ENCODE measurements around the gene HELQ. TPM values are rescaled to one million over a fixed set of nuclear protein-coding genes. Genes with fewer than 3 reads are reported as not detected.

Gene HELQ
- total RNA-seq, 4 donors from 2014 or later: 22.5 to 26.8 (median 24.8) TPM

DNA sequence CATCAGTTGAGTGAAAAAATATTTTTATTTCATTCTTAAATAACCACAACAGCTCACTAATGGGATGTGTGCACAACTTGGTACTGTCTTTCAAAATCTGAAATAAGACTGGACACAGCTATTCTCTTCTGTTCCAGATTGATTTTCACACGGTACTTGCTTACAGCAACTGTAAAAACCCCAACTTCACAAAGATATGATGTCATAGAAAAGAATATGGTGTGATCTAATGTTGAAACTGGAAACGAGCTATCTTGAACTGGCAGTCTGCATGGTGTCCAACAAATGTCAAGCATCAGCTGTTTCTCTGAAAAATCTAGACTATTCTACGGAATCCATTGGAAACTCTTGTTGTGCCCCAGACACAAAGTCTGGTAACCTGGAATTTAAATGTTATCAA is 14.7 kb downstream of the HELQ start:
- WGBS, 2 donors: 80 to 87% methylated on average over 3 of the region's 3 CpGs
- no peaks in the 10 kb centered on the region for H3K4me1 ChIP-seq
- H3K36me3 ChIP-seq: peaks cover 0 to 82% (median 0%) of the 10 kb centered on the region in 3 donors
- no peak overlapping the region for H3K27ac ChIP-seq
- TF ChIP-seq, protein P1, sequence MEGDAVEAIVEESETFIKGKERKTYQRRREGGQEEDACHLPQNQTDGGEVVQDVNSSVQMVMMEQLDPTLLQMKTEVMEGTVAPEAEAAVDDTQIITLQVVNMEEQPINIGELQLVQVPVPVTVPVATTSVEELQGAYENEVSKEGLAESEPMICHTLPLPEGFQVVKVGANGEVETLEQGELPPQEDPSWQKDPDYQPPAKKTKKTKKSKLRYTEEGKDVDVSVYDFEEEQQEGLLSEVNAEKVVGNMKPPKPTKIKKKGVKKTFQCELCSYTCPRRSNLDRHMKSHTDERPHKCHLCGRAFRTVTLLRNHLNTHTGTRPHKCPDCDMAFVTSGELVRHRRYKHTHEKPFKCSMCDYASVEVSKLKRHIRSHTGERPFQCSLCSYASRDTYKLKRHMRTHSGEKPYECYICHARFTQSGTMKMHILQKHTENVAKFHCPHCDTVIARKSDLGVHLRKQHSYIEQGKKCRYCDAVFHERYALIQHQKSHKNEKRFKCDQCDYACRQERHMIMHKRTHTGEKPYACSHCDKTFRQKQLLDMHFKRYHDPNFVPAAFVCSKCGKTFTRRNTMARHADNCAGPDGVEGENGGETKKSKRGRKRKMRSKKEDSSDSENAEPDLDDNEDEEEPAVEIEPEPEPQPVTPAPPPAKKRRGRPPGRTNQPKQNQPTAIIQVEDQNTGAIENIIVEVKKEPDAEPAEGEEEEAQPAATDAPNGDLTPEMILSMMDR (IDR thresholded peaks at IDR 0.05): no peak
- TF ChIP-seq POLR2A (IDR thresholded peaks at IDR 0.05): no peak
- TF ChIP-seq EP300 (IDR thresholded peaks at IDR 0.05): no peak
- no peaks in the 10 kb centered on the region for H3K27me3 ChIP-seq
- no peak for DNase-seq (ENCODE audit: low spot score in 2 of 2)
- no peak overlapping the region for H3K4me3 ChIP-seq
- H3K9me3 ChIP-seq: no peaks in the 10 kb centered on the region

DNA sequence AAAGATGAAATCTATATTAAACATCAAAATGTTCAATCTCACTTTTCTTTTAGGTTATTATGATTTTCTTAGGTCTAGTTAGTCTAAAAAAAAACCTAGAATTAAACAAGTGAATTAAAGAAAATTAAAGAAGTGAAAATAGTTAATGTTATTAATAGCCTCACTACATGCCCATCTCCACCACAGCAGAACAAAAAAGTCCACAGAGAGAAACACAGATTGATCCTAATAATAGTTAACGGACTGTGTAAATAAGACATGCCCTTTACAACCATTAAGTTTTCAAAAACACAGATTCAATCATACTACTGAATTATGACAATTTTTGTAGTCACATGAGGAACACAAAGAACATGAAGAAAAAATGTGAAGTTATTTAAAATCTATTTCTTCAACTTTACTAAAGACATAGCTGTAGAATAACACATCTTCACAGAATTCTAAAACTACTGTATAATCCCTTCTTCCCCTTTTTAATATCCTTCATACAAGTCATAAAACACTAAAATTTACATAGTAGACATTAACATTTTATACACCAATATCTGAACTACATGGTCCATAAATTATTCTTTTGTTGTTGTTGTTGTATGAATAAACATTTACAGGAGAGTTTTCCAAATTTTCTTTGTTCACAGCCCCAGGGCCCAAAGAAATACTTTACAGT is 15.3 kb downstream of the HELQ start:
- peaks cover 0 to 79% (median 0%) of the 10 kb centered on the region in 3 donors for H3K36me3 ChIP-seq
- no peaks in the 10 kb centered on the region for H3K4me1 ChIP-seq
- H3K9me3 ChIP-seq: no peaks in the 10 kb centered on the region
- H3K27ac ChIP-seq: no peak overlapping the region
- H3K4me3 ChIP-seq: no peak overlapping the region
- H3K27me3 ChIP-seq: no peaks in the 10 kb centered on the region
- 77 to 88% methylated on average over 1 of the region's 1 CpG for WGBS, 2 donors
- no peak for DNase-seq (ENCODE audit: low spot score in 2 of 2)
- TF ChIP-seq, protein P1 (IDR thresholded peaks at IDR 0.05): no peak
- no peak for TF ChIP-seq EP300 (IDR thresholded peaks at IDR 0.05)
- TF ChIP-seq POLR2A (IDR thresholded peaks at IDR 0.05): no peak

DNA sequence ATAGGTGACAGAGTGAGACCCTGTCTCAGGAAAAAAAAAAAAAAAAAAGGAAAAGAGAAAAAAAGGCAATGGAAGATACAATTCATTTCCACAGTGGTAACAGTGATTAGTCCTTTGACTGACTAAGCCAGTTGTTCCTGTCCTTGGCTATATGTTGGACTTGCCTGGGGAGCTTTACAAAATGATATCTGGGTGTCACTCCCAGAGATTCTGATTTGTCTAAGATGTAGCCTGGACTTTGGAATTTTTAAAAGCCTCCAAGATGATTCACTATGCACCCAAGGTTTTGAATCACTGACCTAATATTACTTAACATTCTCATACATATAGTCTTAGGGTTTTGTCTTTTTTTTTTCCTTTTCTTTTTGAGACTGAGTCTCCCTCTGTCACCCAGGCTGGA is 16.9 kb downstream of the HELQ start:
- Histone ChIP-seq H3K27ac (no peak overlapping the region), H3K27me3 (no peaks in the 10 kb centered on the region), H3K4me1 (no peaks in the 10 kb centered on the region), H3K36me3 (peaks cover 0 to 71% (median 0%) of the 10 kb centered on the region in 3 donors), H3K9me3 (no peaks in the 10 kb centered on the region), H3K4me3 (no peak overlapping the region)
- no peak for TF ChIP-seq POLR2A (IDR thresholded peaks at IDR 0.05)
- TF ChIP-seq, protein P1 (IDR thresholded peaks at IDR 0.05): no peak
- TF ChIP-seq EP300 (IDR thresholded peaks at IDR 0.05): no peak
- no peak for DNase-seq (ENCODE audit: low spot score in 2 of 2)

DNA sequence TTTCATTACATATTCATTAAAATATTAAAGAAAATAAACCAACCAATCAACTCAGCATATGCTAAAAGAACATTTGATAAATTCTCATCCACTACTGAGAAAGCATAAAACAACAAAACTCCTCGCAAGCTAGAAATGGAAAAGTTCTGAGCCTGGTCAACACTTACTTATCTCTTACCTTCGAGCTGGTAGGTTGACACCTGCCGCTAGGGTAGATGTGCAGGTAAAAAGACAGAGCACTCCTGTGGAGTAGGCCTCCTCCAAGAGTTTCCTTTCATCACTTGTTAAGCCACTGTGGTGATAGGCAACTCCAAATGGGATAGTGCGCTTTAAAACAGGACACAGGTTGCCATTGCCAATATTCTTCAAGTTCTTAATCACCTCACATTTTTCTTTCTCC is 18.9 kb downstream of the HELQ start:
- TF ChIP-seq, protein P1 (IDR thresholded peaks at IDR 0.05): no peak
- TF ChIP-seq POLR2A (IDR thresholded peaks at IDR 0.05) (no peak), EP300 (IDR thresholded peaks at IDR 0.05) (no peak)
- no peaks in the 10 kb centered on the region for H3K4me1 ChIP-seq
- H3K36me3 ChIP-seq: peaks cover 0 to 58% (median 0%) of the 10 kb centered on the region in 3 donors
- no peak overlapping the region for H3K4me3 ChIP-seq
- WGBS, 2 donors: 92 to 94% methylated on average over 4 of the region's 4 CpGs
- H3K9me3 ChIP-seq: no peaks in the 10 kb centered on the region
- no peak for DNase-seq (ENCODE audit: low spot score in 2 of 2)
- H3K27ac ChIP-seq: no peak overlapping the region
- H3K27me3 ChIP-seq: no peaks in the 10 kb centered on the region

DNA sequence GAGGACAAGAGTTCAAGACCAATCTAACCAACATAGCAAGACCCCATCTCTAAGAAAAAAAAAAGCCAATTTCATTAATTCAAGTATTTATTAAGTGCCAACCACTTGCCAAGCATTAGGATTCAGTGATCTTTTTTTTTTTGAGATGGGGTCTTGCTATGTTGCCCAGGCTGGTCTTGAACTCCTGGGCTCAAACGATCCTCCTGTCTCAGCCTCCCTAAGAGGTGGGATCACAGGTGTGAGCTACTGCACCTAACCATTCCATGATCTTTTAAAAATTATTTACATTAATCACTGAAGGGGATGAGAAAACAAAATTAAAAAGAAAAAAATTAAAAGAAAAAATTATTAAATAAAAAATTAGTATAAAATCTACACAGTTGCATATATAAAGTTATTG is 24.4 kb downstream of the HELQ start:
- H3K4me1 ChIP-seq: no peaks in the 10 kb centered on the region
- no peak for TF ChIP-seq EP300 (IDR thresholded peaks at IDR 0.05)
- TF ChIP-seq POLR2A (IDR thresholded peaks at IDR 0.05): no peak
- TF ChIP-seq, protein P1 (IDR thresholded peaks at IDR 0.05): no peak
- WGBS, 2 donors: 97% methylated on average over 1 of the region's 1 CpG
- H3K36me3 ChIP-seq: peaks cover 0 to 62% (median 0%) of the 10 kb centered on the region in 3 donors
- no peaks in the 10 kb centered on the region for H3K27me3 ChIP-seq
- H3K4me3 ChIP-seq: no peak overlapping the region
- H3K9me3 ChIP-seq: no peaks in the 10 kb centered on the region
- no peak for DNase-seq (ENCODE audit: low spot score in 2 of 2)
- no peak overlapping the region for H3K27ac ChIP-seq

Data from tibial nerve (tissue), 4 donors.